ENCODE data around the gene SIT1. TPM values are rescaled to one million over a fixed set of nuclear protein-coding genes. Genes with fewer than 3 reads are reported as not detected.

Gene SIT1
- total and polyA plus RNA-seq, 2 experiments from 2014 or later, result 13.2 to 14.7 TPM

DNA sequence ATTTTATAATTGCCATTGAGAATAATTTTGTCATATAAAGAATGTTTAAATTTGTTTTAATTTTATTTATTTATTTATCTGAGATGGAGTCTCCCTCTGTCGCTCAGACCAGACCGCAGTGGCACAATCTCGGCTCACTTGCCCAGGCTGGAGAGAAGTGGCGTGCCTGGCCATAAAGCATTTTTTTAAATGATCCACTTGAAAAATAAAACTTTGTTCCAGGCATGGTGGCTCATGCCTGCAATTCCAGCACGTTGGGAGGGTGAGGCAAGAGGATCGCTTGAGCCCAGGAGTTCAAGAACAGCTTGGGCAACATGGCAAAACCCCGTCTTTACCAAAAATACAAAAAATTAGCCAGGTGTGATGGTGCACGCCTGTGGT is 2.1 kb upstream of the SIT1 start:
- Mint-ChIP-seq H3K4me1 (peaks cover 50% of the 10 kb centered on the region), H3K9me3 (peaks cover 1% of the 10 kb centered on the region; the same call in 2 of the 3 replicates), H3K4me3 (no peak overlapping the region), H3K27ac (no peak overlapping the region), H3K36me3 (ENCODE audit: low read depth) (peaks cover 3% of the 10 kb centered on the region; the same call in 2 of the 3 replicates), H3K27me3 (ENCODE audit: insufficient read depth, low read depth, poor library complexity) (peaks cover 37% of the 10 kb centered on the region)
- no peaks in the 10 kb centered on the region for H3K36me3 ChIP-seq (ENCODE audit: insufficient read depth)
- no peaks in the 10 kb centered on the region for H3K79me2 ChIP-seq (replicated peaks; ENCODE audit: insufficient read depth)
- no peak overlapping the region for H3K27ac ChIP-seq (ENCODE audit: low read depth)
- no peaks in the 10 kb centered on the region for H3K9me2 ChIP-seq (ENCODE audit: insufficient read depth)
- TF ChIP-seq, protein P1, sequence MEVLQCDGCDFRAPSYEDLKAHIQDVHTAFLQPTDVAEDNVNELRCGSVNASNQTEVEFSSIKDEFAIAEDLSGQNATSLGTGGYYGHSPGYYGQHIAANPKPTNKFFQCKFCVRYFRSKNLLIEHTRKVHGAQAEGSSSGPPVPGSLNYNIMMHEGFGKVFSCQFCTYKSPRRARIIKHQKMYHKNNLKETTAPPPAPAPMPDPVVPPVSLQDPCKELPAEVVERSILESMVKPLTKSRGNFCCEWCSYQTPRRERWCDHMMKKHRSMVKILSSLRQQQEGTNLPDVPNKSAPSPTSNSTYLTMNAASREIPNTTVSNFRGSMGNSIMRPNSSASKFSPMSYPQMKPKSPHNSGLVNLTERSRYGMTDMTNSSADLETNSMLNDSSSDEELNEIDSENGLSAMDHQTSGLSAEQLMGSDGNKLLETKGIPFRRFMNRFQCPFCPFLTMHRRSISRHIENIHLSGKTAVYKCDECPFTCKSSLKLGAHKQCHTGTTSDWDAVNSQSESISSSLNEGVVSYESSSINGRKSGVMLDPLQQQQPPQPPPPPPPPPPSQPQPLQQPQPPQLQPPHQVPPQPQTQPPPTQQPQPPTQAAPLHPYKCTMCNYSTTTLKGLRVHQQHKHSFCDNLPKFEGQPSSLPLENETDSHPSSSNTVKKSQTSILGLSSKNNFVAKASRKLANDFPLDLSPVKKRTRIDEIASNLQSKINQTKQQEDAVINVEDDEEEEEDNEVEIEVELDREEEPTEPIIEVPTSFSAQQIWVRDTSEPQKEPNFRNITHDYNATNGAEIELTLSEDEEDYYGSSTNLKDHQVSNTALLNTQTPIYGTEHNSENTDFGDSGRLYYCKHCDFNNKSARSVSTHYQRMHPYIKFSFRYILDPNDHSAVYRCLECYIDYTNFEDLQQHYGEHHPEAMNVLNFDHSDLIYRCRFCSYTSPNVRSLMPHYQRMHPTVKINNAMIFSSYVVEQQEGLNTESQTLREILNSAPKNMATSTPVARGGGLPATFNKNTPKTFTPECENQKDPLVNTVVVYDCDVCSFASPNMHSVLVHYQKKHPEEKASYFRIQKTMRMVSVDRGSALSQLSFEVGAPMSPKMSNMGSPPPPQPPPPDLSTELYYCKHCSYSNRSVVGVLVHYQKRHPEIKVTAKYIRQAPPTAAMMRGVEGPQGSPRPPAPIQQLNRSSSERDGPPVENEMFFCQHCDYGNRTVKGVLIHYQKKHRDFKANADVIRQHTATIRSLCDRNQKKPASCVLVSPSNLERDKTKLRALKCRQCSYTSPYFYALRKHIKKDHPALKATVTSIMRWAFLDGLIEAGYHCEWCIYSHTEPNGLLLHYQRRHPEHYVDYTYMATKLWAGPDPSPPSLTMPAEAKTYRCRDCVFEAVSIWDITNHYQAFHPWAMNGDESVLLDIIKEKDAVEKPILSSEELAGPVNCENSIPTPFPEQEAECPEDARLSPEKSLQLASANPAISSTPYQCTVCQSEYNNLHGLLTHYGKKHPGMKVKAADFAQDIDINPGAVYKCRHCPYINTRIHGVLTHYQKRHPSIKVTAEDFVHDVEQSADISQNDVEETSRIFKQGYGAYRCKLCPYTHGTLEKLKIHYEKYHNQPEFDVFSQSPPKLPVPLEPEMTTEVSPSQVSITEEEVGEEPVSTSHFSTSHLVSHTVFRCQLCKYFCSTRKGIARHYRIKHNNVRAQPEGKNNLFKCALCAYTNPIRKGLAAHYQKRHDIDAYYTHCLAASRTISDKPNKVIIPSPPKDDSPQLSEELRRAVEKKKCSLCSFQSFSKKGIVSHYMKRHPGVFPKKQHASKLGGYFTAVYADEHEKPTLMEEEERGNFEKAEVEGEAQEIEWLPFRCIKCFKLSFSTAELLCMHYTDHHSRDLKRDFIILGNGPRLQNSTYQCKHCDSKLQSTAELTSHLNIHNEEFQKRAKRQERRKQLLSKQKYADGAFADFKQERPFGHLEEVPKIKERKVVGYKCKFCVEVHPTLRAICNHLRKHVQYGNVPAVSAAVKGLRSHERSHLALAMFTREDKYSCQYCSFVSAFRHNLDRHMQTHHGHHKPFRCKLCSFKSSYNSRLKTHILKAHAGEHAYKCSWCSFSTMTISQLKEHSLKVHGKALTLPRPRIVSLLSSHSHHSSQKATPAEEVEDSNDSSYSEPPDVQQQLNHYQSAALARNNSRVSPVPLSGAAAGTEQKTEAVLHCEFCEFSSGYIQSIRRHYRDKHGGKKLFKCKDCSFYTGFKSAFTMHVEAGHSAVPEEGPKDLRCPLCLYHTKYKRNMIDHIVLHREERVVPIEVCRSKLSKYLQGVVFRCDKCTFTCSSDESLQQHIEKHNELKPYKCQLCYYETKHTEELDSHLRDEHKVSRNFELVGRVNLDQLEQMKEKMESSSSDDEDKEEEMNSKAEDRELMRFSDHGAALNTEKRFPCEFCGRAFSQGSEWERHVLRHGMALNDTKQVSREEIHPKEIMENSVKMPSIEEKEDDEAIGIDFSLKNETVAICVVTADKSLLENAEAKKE (CRISPR knock-in tag; IDR thresholded peaks at IDR 0.05), result no peak
- TF ChIP-seq EZH2 (IDR thresholded peaks at IDR 0.05; ENCODE audit: low read depth, unreplicated experiment), result no peak
- TF ChIP-seq, protein P2, sequence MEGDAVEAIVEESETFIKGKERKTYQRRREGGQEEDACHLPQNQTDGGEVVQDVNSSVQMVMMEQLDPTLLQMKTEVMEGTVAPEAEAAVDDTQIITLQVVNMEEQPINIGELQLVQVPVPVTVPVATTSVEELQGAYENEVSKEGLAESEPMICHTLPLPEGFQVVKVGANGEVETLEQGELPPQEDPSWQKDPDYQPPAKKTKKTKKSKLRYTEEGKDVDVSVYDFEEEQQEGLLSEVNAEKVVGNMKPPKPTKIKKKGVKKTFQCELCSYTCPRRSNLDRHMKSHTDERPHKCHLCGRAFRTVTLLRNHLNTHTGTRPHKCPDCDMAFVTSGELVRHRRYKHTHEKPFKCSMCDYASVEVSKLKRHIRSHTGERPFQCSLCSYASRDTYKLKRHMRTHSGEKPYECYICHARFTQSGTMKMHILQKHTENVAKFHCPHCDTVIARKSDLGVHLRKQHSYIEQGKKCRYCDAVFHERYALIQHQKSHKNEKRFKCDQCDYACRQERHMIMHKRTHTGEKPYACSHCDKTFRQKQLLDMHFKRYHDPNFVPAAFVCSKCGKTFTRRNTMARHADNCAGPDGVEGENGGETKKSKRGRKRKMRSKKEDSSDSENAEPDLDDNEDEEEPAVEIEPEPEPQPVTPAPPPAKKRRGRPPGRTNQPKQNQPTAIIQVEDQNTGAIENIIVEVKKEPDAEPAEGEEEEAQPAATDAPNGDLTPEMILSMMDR (conservative IDR thresholded peaks at IDR 0.05; ENCODE audit: low read depth in 2 of 2), result no peak
- TF ChIP-seq ZNF114 (CRISPR knock-in tag; IDR thresholded peaks at IDR 0.05), result no peak
- H3F3A ChIP-seq (replicated peaks; ENCODE audit: low read depth), result peaks cover 7% of the 10 kb centered on the region; the same call in 1 of the 2 replicates
- peaks cover 32% of the 10 kb centered on the region for H3K4me1 ChIP-seq (ENCODE audit: insufficient read depth)
- peaks cover 4% of the 10 kb centered on the region; the same call in 1 of the 2 replicates for H3K27me3 ChIP-seq (ENCODE audit: insufficient read depth)
- no peaks in the 10 kb centered on the region; the same call in 1 of the 2 replicates for H4K20me1 ChIP-seq (replicated peaks; ENCODE audit: insufficient read depth)
- no peak overlapping the region for H3K4me3 ChIP-seq
- DNase-seq (ENCODE audit: low spot score) (no peak), ATAC-seq (no peak)
- no peak overlapping the region for H2AFZ ChIP-seq
- H3K4me2 ChIP-seq, result no peak overlapping the region

All from GM23338 (cell line).